ENCODE measurements around the gene METTL16.
"Not testable (repeated sequence)": the region's sequence is repeated elsewhere in the genome, so short reads cannot be mapped to it uniquely, and the experiment has no call there.

The METTL16 gene

DNA sequence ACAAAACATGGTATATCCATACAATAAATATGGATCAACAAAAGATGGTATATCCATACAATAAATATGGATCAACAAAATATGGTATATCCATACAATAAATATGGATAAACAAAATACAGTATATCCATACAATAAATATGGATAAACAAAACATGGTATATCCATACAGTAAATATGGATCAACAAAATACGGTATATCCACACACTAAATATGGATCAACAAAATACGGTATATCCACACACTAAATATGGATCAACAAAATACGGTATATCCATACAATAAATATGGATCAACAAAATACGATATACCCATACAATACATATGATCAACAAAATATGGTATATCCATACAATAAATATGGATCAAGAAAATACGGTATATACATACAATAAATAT is 8.1 kb downstream of the METTL16 start:
- Mint-ChIP-seq H3K4me3 (no peak overlapping the region), H3K27ac (no peak overlapping the region), H3K9me3 (peaks cover 24% of the 10 kb centered on the region), H3K4me1 (no peaks in the 10 kb centered on the region), H3K27me3 (ENCODE audit: low read depth) (no peaks in the 10 kb centered on the region), H3K36me3 (ENCODE audit: low read depth) (peaks cover 65% of the 10 kb centered on the region)
- TF ChIP-seq CTCF (IDR thresholded peaks at IDR 0.05; ENCODE audit: unreplicated experiment in 3 of 3): no peak

GRCh38 chr17:2502871-2503580 is 8.7 kb downstream of the METTL16 start:
- no peak for TF ChIP-seq CTCF (IDR thresholded peaks at IDR 0.05; ENCODE audit: unreplicated experiment in 3 of 3)

DNA sequence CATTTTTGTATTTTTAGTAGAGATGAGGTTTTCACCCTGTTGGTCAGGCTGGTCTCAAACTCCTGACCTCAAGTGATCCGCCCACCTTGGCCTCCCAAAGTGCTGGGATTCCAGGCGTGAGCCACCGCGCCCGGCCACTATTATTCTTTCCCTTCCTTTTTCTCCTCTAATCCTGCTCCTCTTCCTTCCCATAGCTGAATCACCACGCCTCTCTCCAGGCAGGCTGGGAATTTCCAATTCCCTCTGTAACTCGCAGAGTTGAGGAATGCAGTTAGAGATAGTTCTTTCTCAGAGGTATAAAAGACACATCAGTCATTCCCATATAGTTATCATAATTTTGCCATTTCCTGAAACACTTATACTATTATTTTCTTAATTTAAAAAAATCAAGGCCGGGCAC is 11.2 kb downstream of the METTL16 start:
- no peak for TF ChIP-seq CTCF (IDR thresholded peaks at IDR 0.05; ENCODE audit: unreplicated experiment in 3 of 3)
- Mint-ChIP-seq H3K9me3 (peaks cover 10% of the 10 kb centered on the region), H3K4me3 (no peak overlapping the region)

More at GRCh38 chr17:2502871-2503580, 8.7 kb downstream of the METTL16 start:
- no peak overlapping the region for H3K27ac Mint-ChIP-seq
- no peak overlapping the region for H3K4me3 Mint-ChIP-seq
- peaks cover 18% of the 10 kb centered on the region for H3K9me3 Mint-ChIP-seq
- H3K4me1 Mint-ChIP-seq: no peaks in the 10 kb centered on the region
- H3K27me3 Mint-ChIP-seq (ENCODE audit: low read depth): no peaks in the 10 kb centered on the region
- H3K36me3 Mint-ChIP-seq (ENCODE audit: low read depth): peaks cover 63% of the 10 kb centered on the region

DNA sequence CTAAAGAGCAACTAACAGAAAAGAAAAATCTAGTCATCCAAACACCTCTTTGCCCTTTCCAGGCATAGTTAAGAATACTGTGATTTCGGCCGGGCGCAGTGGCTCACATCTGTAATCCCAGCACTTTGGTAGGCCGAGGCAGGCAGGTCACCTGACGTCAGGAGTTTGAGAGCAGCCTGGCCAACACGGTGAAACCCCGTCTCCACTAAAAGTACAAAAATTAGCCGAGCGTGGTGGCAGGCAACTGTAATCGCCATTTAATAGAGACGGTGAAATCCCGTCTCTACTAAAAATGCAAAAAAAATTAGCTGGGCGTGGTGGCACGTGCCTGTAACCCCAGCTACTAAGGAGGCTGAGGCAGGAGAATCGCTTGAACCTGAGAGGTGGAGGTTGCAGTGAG is 22.4 kb downstream of the METTL16 start:
- not testable (repeated sequence) for H3K9me3 Mint-ChIP-seq; H3K4me1 Mint-ChIP-seq; H3K27ac Mint-ChIP-seq; H3K4me3 Mint-ChIP-seq; H3K27me3 Mint-ChIP-seq (ENCODE audit: low read depth)
- peaks cover 16% of the 10 kb centered on the region for H3K36me3 Mint-ChIP-seq (ENCODE audit: low read depth)

More for the DNA sequence above, 11.2 kb downstream of the METTL16 start:
- Mint-ChIP-seq H3K27me3 (ENCODE audit: low read depth) (no peaks in the 10 kb centered on the region), H3K36me3 (ENCODE audit: low read depth) (peaks cover 59% of the 10 kb centered on the region), H3K4me1 (no peaks in the 10 kb centered on the region), H3K27ac (no peak overlapping the region)

DNA sequence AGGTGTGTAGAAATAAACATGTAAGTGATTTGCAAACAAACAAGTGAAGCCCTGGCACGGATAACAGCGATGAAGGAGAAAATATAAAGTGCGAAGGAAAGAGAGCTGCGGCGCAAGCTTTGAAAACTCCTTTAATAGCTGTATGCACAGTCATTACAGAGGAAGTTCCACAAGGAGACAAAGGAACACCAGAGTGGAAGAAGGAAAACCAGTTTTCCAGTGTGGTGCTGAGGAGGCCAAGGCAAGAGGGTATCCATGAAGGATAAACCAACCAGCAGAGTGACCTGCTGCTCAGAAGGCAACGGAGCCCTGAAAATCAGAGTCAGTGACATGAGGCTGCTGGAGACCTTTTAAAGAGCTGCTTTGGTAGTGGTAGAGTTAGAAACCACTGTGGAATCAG is 24.4 kb downstream of the METTL16 start:
- H3K9me3 Mint-ChIP-seq: no peaks in the 10 kb centered on the region
- H3K4me1 Mint-ChIP-seq: peaks cover 4% of the 10 kb centered on the region
- H3K27ac Mint-ChIP-seq: no peak overlapping the region

GRCh38 chr17:2486709-2487108 is 25.0 kb downstream of the METTL16 start:
- H3K4me1 Mint-ChIP-seq; H3K4me3 Mint-ChIP-seq; H3K27ac Mint-ChIP-seq; H3K9me3 Mint-ChIP-seq; H3K27me3 Mint-ChIP-seq (ENCODE audit: low read depth); H3K36me3 Mint-ChIP-seq (ENCODE audit: low read depth): not testable (repeated sequence)

More for the DNA sequence above, 24.4 kb downstream of the METTL16 start:
- Mint-ChIP-seq H3K4me3 (no peak overlapping the region), H3K27me3 (ENCODE audit: low read depth) (no peaks in the 10 kb centered on the region), H3K36me3 (ENCODE audit: low read depth) (peaks cover 6% of the 10 kb centered on the region)
- TF ChIP-seq CTCF (IDR thresholded peaks at IDR 0.05; ENCODE audit: unreplicated experiment in 3 of 3): no peak

GRCh38 chr17:2485970-2486369 is 25.7 kb downstream of the METTL16 start:
- H3K27ac Mint-ChIP-seq: no peak overlapping the region
- no peaks in the 10 kb centered on the region for H3K27me3 Mint-ChIP-seq (ENCODE audit: low read depth)
- TF ChIP-seq CTCF (IDR thresholded peaks at IDR 0.05; ENCODE audit: unreplicated experiment in 3 of 3): no peak
- no peak overlapping the region for H3K4me3 Mint-ChIP-seq
- peaks cover 3% of the 10 kb centered on the region for H3K4me1 Mint-ChIP-seq
- H3K36me3 Mint-ChIP-seq (ENCODE audit: low read depth): peaks cover 8% of the 10 kb centered on the region
- H3K9me3 Mint-ChIP-seq: no peaks in the 10 kb centered on the region

All from nephron (organoid).